GM13976 (cell line): ENCODE measurements around the gene RFTN1.

ENCODE experiments used
- DNase-seq: peaks from one replicate; pipeline ENCODE4 v3.0.0; 2012; ENCODE audit warnings: low spot score
- CTCF ChIP-seq: IDR thresholded peaks from 2 replicates; pipeline ENCODE4 v1.5.1; 2012; ENCODE audit warnings: borderline replicate concordance, mild to moderate bottlenecking; ENCODE audit not compliant: insufficient read depth; ENCODE audit errors: extremely low read depth, missing control alignments, control extremely low read depth
- in situ Hi-C: fragments of 300-500 bp; cut with MboI; formaldehyde crosslinking; loops from one replicate; pipeline ENCODE4 v1.12.0; 2022; ENCODE audit warnings: low sequenced_read_pairs, mixed read lengths, inconsistent platforms; ENCODE audit not compliant: unreplicated experiment

RFTN1 gene

GRCh38 chr3:16335772-16336645, 177.5 kb downstream of the RFTN1 start:
- TF ChIP-seq CTCF = no peak
- in situ Hi-C loops = no loop called here
- no peak for DNase-seq

GRCh38 chr3:16335333-16335732, 178.2 kb downstream of the RFTN1 start:
- no peak for TF ChIP-seq CTCF
- no peak for DNase-seq
- in situ Hi-C loops = no loop called here

- no peak for TF ChIP-seq CTCF
- in situ Hi-C loops = no loop called here
These were observed 178.6 kb downstream of the RFTN1 start for GRCh38 chr3:16334909-16335308.

GRCh38 chr3:16332904-16333426, 180.5 kb downstream of the RFTN1 start:
- no peak for DNase-seq
- no peak for TF ChIP-seq CTCF
- in situ Hi-C loops = no loop called here

More at GRCh38 chr3:16334909-16335308, 178.6 kb downstream of the RFTN1 start:
- no peak for DNase-seq

GRCh38 chr3:16331319-16331883, 182.1 kb downstream of the RFTN1 start:
- no peak for DNase-seq
- in situ Hi-C loops = no loop called here
- no peak for TF ChIP-seq CTCF

GRCh38 chr3:16330351-16330750, 183.1 kb downstream of the RFTN1 start:
- in situ Hi-C loops = no loop called here
- no peak for TF ChIP-seq CTCF
- DNase-seq = no peak
